Caco-2 (cell line): ENCODE data around the gene HSPG2. TPM values are rescaled to one million over a fixed set of nuclear protein-coding genes. Genes with fewer than 3 reads are reported as not detected.

Source experiments
- BruUV-seq: library from RNA; stranded (reverse); fragments of 400-500 nt; replicated peaks from 2 replicates; lab custom pipeline; 2021; lab: Mats Ljungman, UMichigan
- CTCF ChIA-PET: fragments of 300-600 bp; sonication (Branson Sonifier 250); formaldehyde crosslinking; loops from one replicate; lab custom pipeline; 2022; ENCODE audit warnings: antibody characterized with exemption; lab: Charles Lee
- POLR2A ChIA-PET: fragments of 300-600 bp; sonication (Branson Sonifier 250); formaldehyde crosslinking; loops from one replicate; lab custom pipeline; 2022; ENCODE audit warnings: antibody characterized with exemption; lab: Charles Lee
- DNase-seq, 2 experiments: peaks; one replicate each; pipeline versions ENCODE4 v3.0.0 to v3.0.0-alpha.2; 2020 to 2022
- H3K27me3 ChIP-seq: replicated peaks from 2 replicates; pipeline ENCODE4 v1.6.0; 2011; ENCODE audit warnings: low read length; ENCODE audit not compliant: control insufficient read depth, insufficient read depth
- H3K36me3 ChIP-seq: 2 replicates; pipeline ENCODE4 v1.5.1; 2011; ENCODE audit warnings: low read length; ENCODE audit not compliant: control insufficient read depth, insufficient read depth
- H3K4me1 ChIP-seq: fragments of 250-450 bp; sonication (Bioruptor Pico); 2 replicates; pipeline ENCODE4 v1.5.1; 2020; ENCODE audit warnings: mild to moderate bottlenecking
- H3K4me3 ChIP-seq: 2 replicates; pipeline ENCODE4 v1.5.1; 2011; ENCODE audit warnings: low read depth, mild to moderate bottlenecking, control low read depth, low read length
- H3K9me3 ChIP-seq: fragments of 250-450 bp; sonication (Bioruptor Pico); 2 replicates; pipeline ENCODE4 v1.5.1; 2020; ENCODE audit warnings: mild to moderate bottlenecking, moderate library complexity
- H3K27ac Mint-ChIP-seq: one replicate; pipeline ENCODE4 v1.8.0; 2022; ENCODE audit warnings: mixed read lengths; ENCODE audit not compliant: unreplicated experiment
- H3K27me3 Mint-ChIP-seq: one replicate; pipeline ENCODE4 v1.8.0; 2022; ENCODE audit warnings: mixed read lengths; ENCODE audit not compliant: insufficient read depth, unreplicated experiment
- H3K36me3 Mint-ChIP-seq: one replicate; pipeline ENCODE4 v1.8.0; 2022; ENCODE audit warnings: mild to moderate bottlenecking, mixed read lengths; ENCODE audit not compliant: insufficient read depth, unreplicated experiment
- H3K4me1 Mint-ChIP-seq: one replicate; pipeline ENCODE4 v1.8.0; 2022; ENCODE audit warnings: low read depth, mixed read lengths; ENCODE audit not compliant: unreplicated experiment
- H3K4me3 Mint-ChIP-seq: one replicate; pipeline ENCODE4 v1.8.0; 2022; ENCODE audit warnings: mild to moderate bottlenecking, moderate library complexity, mixed read lengths; ENCODE audit not compliant: unreplicated experiment
- H3K9me3 Mint-ChIP-seq: one replicate; pipeline ENCODE4 v1.8.0; 2022; ENCODE audit warnings: mixed read lengths; ENCODE audit not compliant: unreplicated experiment
- CTCF ChIP-seq, 2 experiments: fragments of 200-600 bp in 1 of 2; IDR thresholded peaks; 1 replicate in 1 of 2; 2 replicates in 1 of 2; pipeline versions ENCODE4 v1.5.1 to v1.8.0; 2011 to 2022; ENCODE audit warnings: antibody characterized with exemption in 1 of 2, control low read depth in 1 of 2, inconsistent platforms in 1 of 2, low read depth in 1 of 2, low read length in 1 of 2, mild to moderate bottlenecking in 1 of 2, moderate library complexity in 1 of 2; ENCODE audit not compliant: insufficient read depth in 1 of 2, severe bottlenecking in 1 of 2, unreplicated experiment in 1 of 2
- intact Hi-C: fragments of 100-400 bp; cut with micrococcal nuclease; formaldehyde crosslinking; loops from one replicate; pipeline ENCODE4 v1.10.0; 2022; ENCODE audit not compliant: unreplicated experiment
- total RNA-seq: library from RNA; stranded (reverse); gene quantifications from 2 replicates; pipeline ENCODE4 v1.2.3, GENCODE V29; 2022

HSPG2 gene
- total RNA-seq, 1 experiment from 2014 or later, result 237 TPM

DNA sequence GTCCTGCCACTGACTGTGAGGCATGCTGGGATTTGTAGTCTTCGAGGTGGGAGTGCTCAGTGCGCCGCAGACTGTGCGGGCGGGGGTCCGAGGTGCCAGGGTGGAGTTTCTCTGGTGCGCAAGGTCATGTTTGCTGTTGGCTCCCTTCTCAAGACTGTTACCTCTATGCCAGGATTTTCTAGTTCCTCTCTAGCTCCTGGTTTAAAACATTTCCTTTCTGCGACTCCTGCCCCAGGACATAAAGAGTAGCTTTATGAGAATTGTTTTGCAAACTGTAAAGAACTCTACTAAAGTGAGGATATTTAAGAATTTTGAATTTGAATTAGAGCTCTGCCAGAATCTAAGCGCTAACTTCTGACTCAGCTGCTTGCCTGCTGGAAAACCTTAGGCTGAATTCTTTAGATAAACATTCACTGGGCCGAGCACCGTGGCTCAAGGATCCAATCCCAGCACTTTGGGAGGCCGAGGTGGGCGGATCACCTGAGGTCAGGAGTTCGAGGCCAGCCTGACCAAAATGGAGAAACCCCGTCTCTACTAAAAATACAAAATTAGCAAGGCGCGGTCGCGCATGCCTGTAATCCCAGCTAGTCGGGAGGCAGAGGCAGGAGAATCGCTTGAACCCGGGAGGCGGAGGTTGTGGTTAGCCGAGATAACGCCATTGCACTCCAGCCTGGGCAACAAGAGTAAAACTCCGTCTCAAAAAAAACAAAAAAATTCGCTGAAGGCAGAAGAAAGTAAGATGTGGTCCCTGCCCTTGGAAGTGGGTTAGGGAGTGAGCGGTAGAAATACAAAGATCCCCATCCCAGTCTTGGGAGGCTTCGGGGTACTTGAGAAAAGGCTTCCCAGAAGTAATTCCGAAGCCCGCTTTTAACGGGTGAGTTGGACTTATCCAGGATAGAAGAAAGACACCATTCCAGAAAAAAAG lies 153.2 kb downstream of the HSPG2 start:
- no peaks in the 10 kb centered on the region for H3K4me1 ChIP-seq
- no peaks in the 10 kb centered on the region for H3K27me3 Mint-ChIP-seq
- H3K9me3 ChIP-seq, result no peaks in the 10 kb centered on the region
- CTCF ChIA-PET, result no interaction called here
- TF ChIP-seq CTCF (IDR thresholded peaks at IDR 0.05; ENCODE audit: insufficient read depth in 1 of 2, low read depth in 1 of 2, low read length in 1 of 2, severe bottlenecking in 1 of 2, unreplicated experiment in 1 of 2), result no peak
- BruUV-seq, result no TSS peak
- DNase-seq, result peak in 1 of 2 experiments; percentile 20
- peaks cover 9% of the 10 kb centered on the region for H3K9me3 Mint-ChIP-seq
- H3K4me3 Mint-ChIP-seq, result peak overlapping the region; percentile 86
- H3K36me3 ChIP-seq, result no peaks in the 10 kb centered on the region
- POLR2A ChIA-PET, result no interaction called here
- H3K27me3 ChIP-seq, result no peaks in the 10 kb centered on the region
- H3K4me3 ChIP-seq, result peak overlapping the region; percentile 91
- H3K27ac Mint-ChIP-seq, result peak overlapping the region; percentile 98
- no peaks in the 10 kb centered on the region for H3K4me1 Mint-ChIP-seq
- peaks cover 19% of the 10 kb centered on the region for H3K36me3 Mint-ChIP-seq
- intact Hi-C loops, result loop anchor here (10.0 kb wide), 1 partner anchor 109 kb away; no protein-coding TSS in a partner anchor

GRCh38 chr1:21782868-21783678 lies 154.0 kb downstream of the HSPG2 start, which contains the start of gene USP48:
Gene USP48 (minus strand): TSS chr1:21783149. CDS start chr1:21782957, 192 bp downstream.
- H3K4me1 ChIP-seq, result no peaks in the 10 kb centered on the region
- no peaks in the 10 kb centered on the region for H3K4me1 Mint-ChIP-seq
- peak; percentile 96 to 98 for DNase-seq
- ChIA-PET POLR2A (interaction anchor here (0.7 kb wide), 2 partner anchors 114 to 119 kb away, joined by 3 to 4 read pairs; no protein-coding TSS in a partner anchor), CTCF (interaction anchor here (0.6 kb wide), 1 partner anchor 245 kb away, joined by 5 read pairs; no protein-coding TSS in a partner anchor)
- no peaks in the 10 kb centered on the region for H3K36me3 ChIP-seq
- H3K9me3 Mint-ChIP-seq, result peaks cover 9% of the 10 kb centered on the region
- H3K27ac Mint-ChIP-seq, result peak within 1 kb of the TSS; percentile 98
- no peaks in the 10 kb centered on the region for H3K27me3 ChIP-seq
- no peak for TF ChIP-seq CTCF (IDR thresholded peaks at IDR 0.05; ENCODE audit: insufficient read depth in 1 of 2, low read depth in 1 of 2, low read length in 1 of 2, severe bottlenecking in 1 of 2, unreplicated experiment in 1 of 2)
- intact Hi-C loops, result loop anchor here (1.0 to 10.0 kb wide), 2 partner anchors 80 to 108 kb away; no protein-coding TSS in a partner anchor
- peak within 1 kb of the TSS; percentile 86 for H3K4me3 Mint-ChIP-seq
- no peaks in the 10 kb centered on the region for H3K27me3 Mint-ChIP-seq
- peaks cover 19% of the 10 kb centered on the region for H3K36me3 Mint-ChIP-seq
- no peaks in the 10 kb centered on the region for H3K9me3 ChIP-seq
- BruUV-seq, result TSS peak; percentile 93
- H3K4me3 ChIP-seq, result peak within 1 kb of the TSS; percentile 91
